H1 (cell line): ENCODE measurements around the gene TCF7. TPM values are rescaled to one million over a fixed set of nuclear protein-coding genes. Genes with fewer than 3 reads are reported as not detected.

Experiments used
- CTCF ChIA-PET: fragments of 300-600 bp; sonication (Branson Sonifier 250); formaldehyde crosslinking; loops from one replicate; lab custom pipeline; 2021; ENCODE audit not compliant: partially characterized antibody; lab: Charles Lee
- POLR2A ChIA-PET: fragments of 300-600 bp; sonication (Branson Sonifier 250); formaldehyde crosslinking; loops from one replicate; lab custom pipeline; 2021; ENCODE audit warnings: inconsistent platforms; ENCODE audit not compliant: partially characterized antibody; lab: Charles Lee
- DNase-seq, 2 experiments: peaks; one replicate each; pipeline versions ENCODE4 v3.0.0 to v3.0.0-alpha.2; 2010 to 2022; ENCODE audit warnings: low spot score in 2 of 2, low read depth in 1 of 2, mixed read lengths in 1 of 2
- FAIRE-seq: peaks from 2 replicates; lab custom pipeline; 2011; peaks lifted over from hg19 to GRCh38; lab: Jason Lieb, UNC
- H2AFZ ChIP-seq: 2 replicates; pipeline ENCODE4 v1.8.1; 2012; ENCODE audit warnings: low read length, inconsistent platforms
- H2AK5ac ChIP-seq: 2 replicates; pipeline ENCODE4 v1.6.1; 2013; ENCODE audit warnings: low read depth, low read length
- H2BK120ac ChIP-seq: replicated peaks from 2 replicates; pipeline ENCODE3; 2013; ENCODE audit warnings: low read depth, low read length, inconsistent platforms
- H2BK12ac ChIP-seq: 2 replicates; pipeline ENCODE4 v1.6.1; 2013; ENCODE audit warnings: low read depth, low read length
- H2BK15ac ChIP-seq: 2 replicates; pipeline ENCODE4 v1.6.1; 2013; ENCODE audit warnings: low read length
- H2BK20ac ChIP-seq: 2 replicates; pipeline ENCODE4 v1.6.1; 2013; ENCODE audit warnings: low read length
- H2BK5ac ChIP-seq: 2 replicates; pipeline ENCODE4 v1.6.1; 2013; ENCODE audit warnings: low read depth, low read length
- H3K14ac ChIP-seq: 2 replicates; pipeline ENCODE4 v1.6.1; 2013; ENCODE audit warnings: inconsistent platforms; ENCODE audit not compliant: insufficient read length
- H3K18ac ChIP-seq: 2 replicates; pipeline ENCODE4 v1.6.1; 2013; ENCODE audit warnings: low read length; ENCODE audit errors: extremely low read depth
- H3K23ac ChIP-seq: 2 replicates; pipeline ENCODE4 v1.6.1; 2013; ENCODE audit warnings: inconsistent platforms; ENCODE audit not compliant: insufficient read length
- H3K23me2 ChIP-seq: 2 replicates; pipeline ENCODE4 v1.6.1; 2013; ENCODE audit warnings: low read depth, low read length
- H3K27ac ChIP-seq: 2 replicates; pipeline ENCODE4 v1.6.1; 2011; ENCODE audit warnings: low read depth, low read length, inconsistent platforms
- H3K27me3 ChIP-seq, 4 experiments: replicated peaks in 1 of 4; 1 replicate in 1 of 4; 2 replicates in 3 of 4; pipeline versions ENCODE4 v1.6.1 to v1.8.1; 2011 to 2013; ENCODE audit warnings: low read length in 3 of 4, mild to moderate bottlenecking in 3 of 4, inconsistent platforms in 2 of 4, mixed read lengths in 2 of 4, moderate library complexity in 1 of 4; ENCODE audit not compliant: control insufficient read depth in 3 of 4, insufficient read depth in 3 of 4; ENCODE audit errors: extremely low read depth in 1 of 4
- H3K36me3 ChIP-seq, 4 experiments: 2 replicates each; pipeline versions ENCODE4 v1.6.1 to v1.8.1; 2011 to 2013; ENCODE audit warnings: mild to moderate bottlenecking in 4 of 4, low read length in 3 of 4, moderate library complexity in 2 of 4, control low read depth in 1 of 4, inconsistent platforms in 1 of 4; ENCODE audit not compliant: insufficient read depth in 4 of 4, control insufficient read depth in 2 of 4
- H3K4ac ChIP-seq: replicated peaks from 2 replicates; pipeline ENCODE3; 2013; ENCODE audit warnings: low read length, low read depth, mixed read lengths, inconsistent platforms; ENCODE audit not compliant: insufficient read length
- H3K4me1 ChIP-seq, 4 experiments: replicated peaks in 1 of 4; 1 replicate in 1 of 4; 2 replicates in 3 of 4; pipeline versions ENCODE4 v1.6.1 to v1.8.1; 2011 to 2013; ENCODE audit warnings: low read length in 3 of 4, inconsistent platforms in 2 of 4, mixed read lengths in 1 of 4; ENCODE audit not compliant: insufficient read depth in 4 of 4, control insufficient read depth in 3 of 4
- H3K4me2 ChIP-seq, 2 experiments: 2 replicates each; pipeline versions ENCODE4 v1.6.1 to v1.8.1; 2011 to 2013; ENCODE audit warnings: low read depth in 2 of 2, low read length in 2 of 2, control low read depth in 1 of 2, inconsistent platforms in 1 of 2, mild to moderate bottlenecking in 1 of 2; ENCODE audit not compliant: insufficient read depth in 1 of 2
- H3K4me3 ChIP-seq, 4 experiments: fragments of 200-600, 300-600 bp in 1 of 4; sonication (generic), shearing (Covaris generic), sonication (Bioruptor Twin) in 1 of 4; 2 replicates each; pipeline versions ENCODE4 v1.5.1 to v1.8.1; 2011 to 2016; ENCODE audit warnings: low read length in 4 of 4, low read depth in 3 of 4, control low read depth in 2 of 4, inconsistent platforms in 2 of 4, mild to moderate bottlenecking in 2 of 4, mixed read lengths in 1 of 4, moderate library complexity in 1 of 4; ENCODE audit not compliant: insufficient read depth in 2 of 4; ENCODE audit errors: extremely low read depth in 1 of 4
- H3K56ac ChIP-seq: replicated peaks from 2 replicates; pipeline ENCODE3; 2013; ENCODE audit warnings: low read depth, mild to moderate bottlenecking, mixed read lengths, low read length, inconsistent platforms; ENCODE audit not compliant: insufficient read length
- H3K79me1 ChIP-seq: 2 replicates; pipeline ENCODE4 v1.6.1; 2013; ENCODE audit warnings: low read depth, low read length, control low read depth
- H3K79me2 ChIP-seq, 2 experiments: 2 replicates each; pipeline versions ENCODE4 v1.6.1 to v1.8.1; 2012 to 2013; ENCODE audit warnings: low read length in 2 of 2, mild to moderate bottlenecking in 2 of 2, inconsistent platforms in 1 of 2; ENCODE audit not compliant: insufficient read depth in 2 of 2, control insufficient read depth in 1 of 2
- H3K9ac ChIP-seq, 4 experiments: replicated peaks in 1 of 4; 1 replicate in 1 of 4; 2 replicates in 3 of 4; pipeline versions ENCODE4 v1.6.1 to v1.8.1; 2011 to 2013; ENCODE audit warnings: low read depth in 3 of 4, low read length in 3 of 4, control low read depth in 2 of 4, mild to moderate bottlenecking in 2 of 4, moderate library complexity in 2 of 4, inconsistent platforms in 1 of 4; ENCODE audit errors: extremely low read depth in 1 of 4
- H3K9me3 ChIP-seq, 2 experiments: 2 replicates each; pipeline versions ENCODE4 v1.6.1 to v1.8.1; 2012 to 2013; ENCODE audit warnings: mild to moderate bottlenecking in 2 of 2, moderate library complexity in 2 of 2, control low read depth in 1 of 2, inconsistent platforms in 1 of 2, low read depth in 1 of 2, low read length in 1 of 2, mixed read lengths in 1 of 2; ENCODE audit not compliant: insufficient read depth in 2 of 2
- H4K20me1 ChIP-seq, 2 experiments: replicated peaks in 1 of 2; 2 replicates each; pipeline versions ENCODE3 to v1.8.1; 2011 to 2013; ENCODE audit warnings: inconsistent platforms in 2 of 2, low read length in 2 of 2, mild to moderate bottlenecking in 1 of 2; ENCODE audit not compliant: insufficient read depth in 2 of 2, control insufficient read depth in 1 of 2
- H4K5ac ChIP-seq: 2 replicates; pipeline ENCODE4 v1.6.1; 2013; ENCODE audit warnings: low read length, low read depth, mixed read lengths, inconsistent platforms; ENCODE audit not compliant: insufficient read length
- H4K8ac ChIP-seq: 2 replicates; pipeline ENCODE4 v1.8.0; 2013; ENCODE audit warnings: mild to moderate bottlenecking, moderate library complexity, low read length, inconsistent platforms; ENCODE audit not compliant: insufficient read depth; ENCODE audit errors: extremely low read depth
- H4K91ac ChIP-seq: replicated peaks from 2 replicates; pipeline ENCODE3; 2013; ENCODE audit warnings: low read length, mixed read lengths, inconsistent platforms; ENCODE audit not compliant: insufficient read length
- ASH2L ChIP-seq: fragments of 200-600, 300-600 bp; sonication (generic); IDR thresholded peaks from one replicate; pipeline ENCODE4 v1.7.1; 2017; ENCODE audit warnings: low read length
- EZH2 ChIP-seq: fragments of 200-600 bp; sonication (generic); IDR thresholded peaks from 2 replicates; pipeline ENCODE4 v1.7.1; 2012; ENCODE audit warnings: low read depth, mild to moderate bottlenecking, moderate library complexity, low read length, inconsistent platforms; ENCODE audit not compliant: severe bottlenecking
- GABPA ChIP-seq: IDR thresholded peaks from 2 replicates; pipeline ENCODE4 v1.6.1; 2011; ENCODE audit warnings: mild to moderate bottlenecking, low read length, moderate library complexity, borderline replicate concordance; ENCODE audit not compliant: insufficient read depth
- HDAC2 ChIP-seq, 2 experiments: fragments of 300-600 bp in 1 of 2; sonication (generic) in 1 of 2; IDR thresholded peaks; 2 replicates each; pipeline ENCODE4 v1.6.1; 2011 to 2012; ENCODE audit warnings: low read depth in 2 of 2, low read length in 2 of 2, mild to moderate bottlenecking in 2 of 2, moderate library complexity in 2 of 2, borderline replicate concordance in 1 of 2, inconsistent platforms in 1 of 2
- JUN ChIP-seq: IDR thresholded peaks from 2 replicates; pipeline ENCODE4 v1.6.1; 2011; ENCODE audit warnings: low read depth, mild to moderate bottlenecking, improper control_type of control experiment, low read length
- PHF8 ChIP-seq: fragments of 200-600 bp; sonication (generic); conservative IDR thresholded peaks from 2 replicates; pipeline ENCODE4 v1.7.1; 2012; ENCODE audit warnings: low read depth, mild to moderate bottlenecking, inconsistent platforms, low read length, moderate library complexity
- RBBP5 ChIP-seq: IDR thresholded peaks from 2 replicates; pipeline ENCODE4 v1.7.1; 2012; ENCODE audit warnings: low read depth, mild to moderate bottlenecking, inconsistent platforms, low read length, moderate library complexity, borderline replicate concordance
- RXRA ChIP-seq: IDR thresholded peaks from 2 replicates; pipeline ENCODE4 v1.6.1; 2011; ENCODE audit warnings: low read depth, mild to moderate bottlenecking, low read length, moderate library complexity; ENCODE audit not compliant: insufficient read depth
- SAP30 ChIP-seq: fragments of 300-600 bp; sonication (generic); IDR thresholded peaks from 2 replicates; pipeline ENCODE4 v1.7.1; 2012; ENCODE audit warnings: low read length, moderate library complexity, mild to moderate bottlenecking, inconsistent platforms; ENCODE audit not compliant: insufficient read depth, insufficient replicate concordance
- SUZ12 ChIP-seq: fragments of 200-600 bp; sonication (generic); IDR thresholded peaks from 2 replicates; pipeline ENCODE4 v1.6.1; 2012; ENCODE audit warnings: mild to moderate bottlenecking, inconsistent platforms, low read length, moderate library complexity, mixed read lengths
- ZNF274 ChIP-seq: IDR thresholded peaks from 2 replicates; pipeline ENCODE4 v1.7.0; 2012; ENCODE audit warnings: low read length, borderline replicate concordance; ENCODE audit errors: extremely low read depth
- WGBS, 2 experiments: shearing (Covaris generic) in 1 of 2; methylation state at CpG; one replicate each; pipeline versions ENCODE4 v1.1.6 to v1.1.7; 2013 to 2015; ENCODE audit warnings: low lambda C conversion rate in 2 of 2, mixed read lengths in 2 of 2, inconsistent platforms in 1 of 2, low coverage in 1 of 2, missing lambda C conversion rate in 1 of 2; ENCODE audit not compliant: insufficient replicate concordance in 2 of 2, insufficient coverage in 1 of 2, insufficient read length in 1 of 2; ENCODE audit errors: extremely low coverage in 1 of 2, missing lambda C conversion rate in 1 of 2; 5-methylcytosine and 5-hydroxymethylcytosine counted together
- polyA plus RNA-seq, 7 experiments: library from polyadenylated mRNA; depleted of rRNA in 3 of 7; stranded (reverse) in 5 of 7; unstranded in 2 of 7; fragments of >200 nt in 5 of 7; fragments of 200-250 nt in 2 of 7; gene quantifications; 1 replicate in 5 of 7; 2 replicates in 1 of 7; 4 replicates in 1 of 7; pipeline versions ENCODE4 v1.2.1 to v1.2.3, GENCODE V29; 2011 to 2013; ENCODE audit warnings: missing spikeins in 2 of 7, mixed read lengths in 2 of 7
- total RNA-seq: library from RNA; stranded (reverse); fragmentation: NEBNext Ultra II Directional; extraction: Animal tissue kit (Norgen Biotek cat#: 25700); gene quantifications from 2 replicates; pipeline ENCODE4 v1.2.1, GENCODE V29; 2021

The TCF7 gene
- total and polyA plus RNA-seq, 2 of the 8 experiments (the other 6 are each of a cell fraction or from before 2014, with no cell fraction given): 4.7 to 8.5 TPM

- peaks cover 0 to 5% (median 2%) of the 10 kb centered on the region in 4 experiments; a peak in 3 of 7 replicates for H3K4me1 ChIP-seq
- no peak overlapping the region for H3K4ac ChIP-seq
- no peak overlapping the region for H2BK120ac ChIP-seq
- peaks cover 8% of the 10 kb centered on the region for H3K79me1 ChIP-seq
- H4K8ac ChIP-seq: no peak overlapping the region
- no peak for TF ChIP-seq ASH2L
- TF ChIP-seq JUN: no peak
- no peak for TF ChIP-seq SUZ12
- no peak for TF ChIP-seq GABPA
- TF ChIP-seq RBBP5: no peak
- no peak for TF ChIP-seq SAP30
- no peak for TF ChIP-seq EZH2
- TF ChIP-seq RXRA: no peak
- no peak for TF ChIP-seq HDAC2 (IDR thresholded peaks at IDR 0.05; ENCODE audit: borderline replicate concordance in 1 of 2, low read depth in 2 of 2, low read length in 2 of 2)
- TF ChIP-seq ZNF274: no peak
- TF ChIP-seq PHF8: no peak
- no peak overlapping the region for H2AK5ac ChIP-seq
- H3K18ac ChIP-seq: no peak overlapping the region
- H3K4me2 ChIP-seq: no peak overlapping the region
- H2BK5ac ChIP-seq: no peak overlapping the region
- H2BK20ac ChIP-seq: no peak overlapping the region
- CTCF ChIA-PET: interaction anchor here (1.0 to 21.7 kb wide), 5 partner anchors 9 to 90 kb away, joined by 3 to 270 read pairs (median 9); no protein-coding TSS in a partner anchor
- H4K5ac ChIP-seq: no peak overlapping the region
- DNase-seq: no peak
- H3K23me2 ChIP-seq: no peaks in the 10 kb centered on the region
- peaks cover 0 to 3% (median under 1%) of the 10 kb centered on the region in 4 experiments; a peak in 2 of 8 replicates for H3K36me3 ChIP-seq
- H2BK15ac ChIP-seq: no peak overlapping the region
- H4K91ac ChIP-seq: no peak overlapping the region
- no peak overlapping the region for H3K4me3 ChIP-seq
- POLR2A ChIA-PET: interaction anchor here (1.4 to 4.5 kb wide), 2 partner anchors 11 to 13 kb away, joined by 5 to 15 read pairs; no protein-coding TSS in a partner anchor
- no peak overlapping the region for H3K9ac ChIP-seq
- FAIRE-seq: no peak
- H3K14ac ChIP-seq: no peak overlapping the region
- H4K20me1 ChIP-seq: peaks cover 18 to 31% of the 10 kb centered on the region in 2 experiments
- WGBS, 2 experiments: 88% methylated on average over 8 of the region's 8 CpGs; no CpG with 5 or more reads in 1 of the 2 experiments
- no peaks in the 10 kb centered on the region for H3K9me3 ChIP-seq
- no peak overlapping the region for H2AFZ ChIP-seq
- no peak overlapping the region for H3K23ac ChIP-seq
- H3K79me2 ChIP-seq: no peaks in the 10 kb centered on the region; a peak in 1 of 4 replicates
- H3K27me3 ChIP-seq: no peaks in the 10 kb centered on the region
- no peak overlapping the region for H2BK12ac ChIP-seq
- no peak overlapping the region for H3K56ac ChIP-seq
- H3K27ac ChIP-seq: no peak overlapping the region
Measured at GRCh38 chr5:134130239-134130945, 15.9 kb downstream of the TCF7 start.
